IMR-90 (cell line): ENCODE results near the gene TMEM190. TPM values are rescaled to one million over a fixed set of nuclear protein-coding genes. Genes with fewer than 3 reads are reported as not detected.

Experiments used
- ATAC-seq: fragments of 200-7000 bp; cut with Tn5 transposase; 2 replicates; pipeline ENCODE4 v1.9.1; 2020; ENCODE audit warnings: low read depth, mild to moderate bottlenecking, moderate library complexity
- BruUV-seq: library from RNA; stranded (reverse); fragments of 400-500 nt; replicated peaks from 2 replicates; lab custom pipeline; 2021; lab: Mats Ljungman, UMichigan
- CTCF ChIA-PET: fragments of 300-600 bp; formaldehyde crosslinking; extraction: SDS; loops from one replicate; lab custom pipeline; 2021; ENCODE audit warnings: antibody characterized with exemption; lab: Yijun Ruan, JAX
- POLR2A ChIA-PET: fragments of 300-600 bp; sonication (Branson Sonifier 250); formaldehyde crosslinking; loops from one replicate; lab custom pipeline; 2022; ENCODE audit warnings: antibody characterized with exemption; ENCODE audit not compliant: unreplicated experiment; lab: Charles Lee
- DNase-seq: peaks from one replicate; pipeline ENCODE4 v3.0.0; 2013
- H2AFZ ChIP-seq: replicated peaks from 2 replicates; pipeline ENCODE3; 2013; ENCODE audit warnings: low read length, mild to moderate bottlenecking; ENCODE audit not compliant: poor library complexity
- H2AK5ac ChIP-seq: 2 replicates; pipeline ENCODE4 v1.6.1; 2013; ENCODE audit warnings: low read depth, low read length, inconsistent platforms
- H2AK9ac ChIP-seq: replicated peaks from 2 replicates; pipeline ENCODE3; 2013; ENCODE audit warnings: mild to moderate bottlenecking, low read depth, low read length, moderate library complexity; ENCODE audit not compliant: poor library complexity
- H2BK120ac ChIP-seq: 2 replicates; pipeline ENCODE4 v1.6.1; 2013; ENCODE audit warnings: low read depth, low read length, inconsistent platforms
- H2BK15ac ChIP-seq: 3 replicates; pipeline ENCODE4 v1.6.1; 2013; ENCODE audit warnings: low read depth, low read length, inconsistent platforms
- H2BK20ac ChIP-seq: 2 replicates; pipeline ENCODE4 v1.6.1; 2013; ENCODE audit warnings: low read depth, mild to moderate bottlenecking, inconsistent platforms, low read length, moderate library complexity
- H2BK5ac ChIP-seq: 2 replicates; pipeline ENCODE4 v1.6.1; 2013; ENCODE audit warnings: mild to moderate bottlenecking, low read depth, low read length, inconsistent platforms; ENCODE audit not compliant: poor library complexity, severe bottlenecking
- H3K14ac ChIP-seq: replicated peaks from 2 replicates; pipeline ENCODE4 v1.6.1; 2013; ENCODE audit warnings: low read depth, low read length, inconsistent platforms
- H3K18ac ChIP-seq: 2 replicates; pipeline ENCODE4 v1.6.1; 2013; ENCODE audit warnings: low read depth, low read length, control low read depth
- H3K23ac ChIP-seq: 2 replicates; pipeline ENCODE4 v1.6.1; 2013; ENCODE audit warnings: low read depth, low read length, inconsistent platforms
- H3K27ac ChIP-seq: 2 replicates; pipeline ENCODE4 v1.5.1; 2013; ENCODE audit warnings: mild to moderate bottlenecking, control low read depth, low read length; ENCODE audit not compliant: insufficient read depth
- H3K27me3 ChIP-seq: 2 replicates; pipeline ENCODE4 v1.6.1; 2013; ENCODE audit warnings: low read length; ENCODE audit not compliant: control insufficient read depth, insufficient read depth
- H3K36me3 ChIP-seq: 2 replicates; pipeline ENCODE4 v1.6.1; 2013; ENCODE audit warnings: low read length, mixed read lengths; ENCODE audit not compliant: control insufficient read depth, insufficient read depth
- H3K4ac ChIP-seq: 2 replicates; pipeline ENCODE4 v1.6.1; 2013; ENCODE audit warnings: low read depth, low read length, inconsistent platforms
- H3K4me1 ChIP-seq: 2 replicates; pipeline ENCODE4 v1.6.1; 2013; ENCODE audit warnings: low read length, mixed read lengths; ENCODE audit not compliant: control insufficient read depth, insufficient read depth
- H3K4me2 ChIP-seq: 2 replicates; pipeline ENCODE4 v1.6.1; 2013; ENCODE audit warnings: low read depth, mild to moderate bottlenecking, control low read depth, low read length, moderate library complexity
- H3K4me3 ChIP-seq: 2 replicates; pipeline ENCODE4 v1.5.1; 2013; ENCODE audit warnings: low read depth, mild to moderate bottlenecking, control low read depth, low read length, moderate library complexity; ENCODE audit not compliant: insufficient read depth
- H3K56ac ChIP-seq: 2 replicates; pipeline ENCODE4 v1.6.1; 2013; ENCODE audit warnings: low read length, inconsistent platforms; ENCODE audit not compliant: insufficient read depth; ENCODE audit errors: extremely low read depth
- H3K79me1 ChIP-seq, 2 experiments: 2 replicates each; pipeline ENCODE4 v1.6.1; 2013; ENCODE audit warnings: low read length in 2 of 2, inconsistent platforms in 1 of 2, low read depth in 1 of 2
- H3K9ac ChIP-seq: 2 replicates; pipeline ENCODE4 v1.6.1; 2013; ENCODE audit warnings: low read depth, low read length, control low read depth
- H3K9me1 ChIP-seq: 2 replicates; pipeline ENCODE4 v1.6.1; 2013; ENCODE audit warnings: low read length, inconsistent platforms; ENCODE audit not compliant: insufficient read depth
- H3K9me3 ChIP-seq: 2 replicates; pipeline ENCODE4 v1.6.1; 2013; ENCODE audit warnings: low read length; ENCODE audit not compliant: control insufficient read depth, insufficient read depth
- H4K20me1 ChIP-seq: 2 replicates; pipeline ENCODE4 v1.6.1; 2013; ENCODE audit warnings: low read length, inconsistent platforms; ENCODE audit not compliant: insufficient read depth
- H4K5ac ChIP-seq: 2 replicates; pipeline ENCODE4 v1.6.1; 2013; ENCODE audit warnings: mild to moderate bottlenecking, low read depth, low read length, control low read depth
- H4K8ac ChIP-seq, 2 experiments: 2 replicates each; pipeline ENCODE4 v1.6.1; 2013; ENCODE audit warnings: low read depth in 2 of 2, low read length in 2 of 2, control low read depth in 1 of 2, inconsistent platforms in 1 of 2
- H4K91ac ChIP-seq: 2 replicates; pipeline ENCODE4 v1.6.1; 2013; ENCODE audit warnings: low read depth, low read length, inconsistent platforms; ENCODE audit not compliant: insufficient read depth
- BHLHE40 ChIP-seq: fragments of 150-350 bp; IDR thresholded peaks from 2 replicates; pipeline ENCODE4 v1.6.1; 2016; ENCODE audit warnings: mild to moderate bottlenecking, low read depth, low read length
- CEBPB ChIP-seq: IDR thresholded peaks from 2 replicates; pipeline ENCODE4 v1.6.1; 2012; ENCODE audit warnings: low read depth, low read length, improper control_type of control experiment
- CHD1 ChIP-seq: IDR thresholded peaks from 2 replicates; pipeline ENCODE4 v1.6.1; 2012; ENCODE audit warnings: low read depth, low read length, improper control_type of control experiment
- FOS ChIP-seq: fragments of 150-350 bp; IDR thresholded peaks from 2 replicates; pipeline ENCODE4 v1.6.1; 2016; ENCODE audit warnings: low read depth, low read length
- MAFK ChIP-seq: IDR thresholded peaks from 2 replicates; pipeline ENCODE4 v1.6.1; 2012; ENCODE audit warnings: low read depth, low read length, improper control_type of control experiment
- MAZ ChIP-seq: IDR thresholded peaks from 2 replicates; pipeline ENCODE4 v1.6.1; 2012; ENCODE audit warnings: low read depth, mild to moderate bottlenecking, low read length, improper control_type of control experiment, moderate library complexity, borderline replicate concordance
- MXI1 ChIP-seq: IDR thresholded peaks from 2 replicates; pipeline ENCODE4 v1.6.1; 2012; ENCODE audit warnings: low read depth, mild to moderate bottlenecking, low read length, moderate library complexity, borderline replicate concordance
- NFE2L2 ChIP-seq: fragments of 150-350 bp; IDR thresholded peaks from 2 replicates; pipeline ENCODE4 v1.6.1; 2016; ENCODE audit warnings: low read depth, mild to moderate bottlenecking, low read length
- POLR2A ChIP-seq: IDR thresholded peaks from 2 replicates; pipeline ENCODE4 v1.6.1; 2012; ENCODE audit warnings: mild to moderate bottlenecking, low read depth, low read length
- RAD21 ChIP-seq: IDR thresholded peaks from 2 replicates; pipeline ENCODE4 v1.6.1; 2012; ENCODE audit warnings: low read length, improper control_type of control experiment
- RCOR1 ChIP-seq: IDR thresholded peaks from 2 replicates; pipeline ENCODE4 v1.6.1; 2012; ENCODE audit warnings: mild to moderate bottlenecking, low read length, improper control_type of control experiment; ENCODE audit not compliant: insufficient replicate concordance
- RFX5 ChIP-seq: IDR thresholded peaks from 2 replicates; pipeline ENCODE4 v1.8.0; 2012; ENCODE audit warnings: low read depth, mild to moderate bottlenecking, low read length, moderate library complexity
- SMC3 ChIP-seq: fragments of 150-350 bp; IDR thresholded peaks from 2 replicates; pipeline ENCODE4 v1.6.1; 2016; ENCODE audit warnings: low read depth, mild to moderate bottlenecking, antibody characterized with exemption, low read length, moderate library complexity
- WGBS, 2 experiments: methylation state at CpG; one replicate each; pipeline versions ENCODE4 v1.1.5 to v1.1.7; 2013; ENCODE audit warnings: missing lambda C conversion rate in 2 of 2; ENCODE audit not compliant: insufficient read length in 1 of 2; ENCODE audit errors: extremely low coverage in 2 of 2; 5-methylcytosine and 5-hydroxymethylcytosine counted together
- dilution Hi-C: fragments of 300-500 bp; cut with HindIII; formaldehyde crosslinking; loops from one replicate; pipeline ENCODE4 v1.14.3; 2018; ENCODE audit warnings: low sequenced_read_pairs; ENCODE audit not compliant: unreplicated experiment
- in situ Hi-C: fragments of 300-500 bp; cut with MboI; formaldehyde crosslinking; loops from 3 replicates; pipeline ENCODE4 v1.14.3; 2019; ENCODE audit warnings: low sequenced_read_pairs, inconsistent platforms, mixed read lengths
- intact Hi-C: fragments of 100-400 bp; cut with micrococcal nuclease; formaldehyde crosslinking; loops from 2 replicates; pipeline ENCODE4 v1.10.0; 2022
- polyA plus RNA-seq, 3 experiments: library from polyadenylated mRNA; depleted of rRNA; stranded (reverse); fragments of >200 nt; gene quantifications; 2 replicates each; pipeline ENCODE4 v1.2.3, GENCODE V29; 2012; ENCODE audit warnings: low replicate concordance in 1 of 3
- total RNA-seq: library from RNA; depleted of rRNA; stranded (reverse); fragments of >200 nt; gene quantifications from 2 replicates; pipeline ENCODE4 v1.2.3, GENCODE V29; 2012
- TF ChIP-seq, protein P1 (sequence below): fragments of 150-350 bp; IDR thresholded peaks from 2 replicates; pipeline ENCODE4 v1.6.1; 2017; ENCODE audit warnings: mild to moderate bottlenecking, antibody characterized with exemption, low read length, low read depth
- TF ChIP-seq, protein P2 (sequence below): fragments of 150-350 bp; IDR thresholded peaks from 2 replicates; pipeline ENCODE4 v1.6.1; 2016; ENCODE audit warnings: low read depth, mild to moderate bottlenecking, low read length, moderate library complexity, borderline replicate concordance
- TF ChIP-seq, protein P3 (sequence below): conservative IDR thresholded peaks from 2 replicates; pipeline ENCODE4 v1.5.1; 2012; ENCODE audit warnings: mild to moderate bottlenecking, low read depth, low read length, improper control_type of control experiment

The TMEM190 gene
- total and polyA plus RNA-seq, 2 of the 4 experiments (the other 2 are of a cell fraction), result 1.6 TPM; not detected in 1

DNA sequence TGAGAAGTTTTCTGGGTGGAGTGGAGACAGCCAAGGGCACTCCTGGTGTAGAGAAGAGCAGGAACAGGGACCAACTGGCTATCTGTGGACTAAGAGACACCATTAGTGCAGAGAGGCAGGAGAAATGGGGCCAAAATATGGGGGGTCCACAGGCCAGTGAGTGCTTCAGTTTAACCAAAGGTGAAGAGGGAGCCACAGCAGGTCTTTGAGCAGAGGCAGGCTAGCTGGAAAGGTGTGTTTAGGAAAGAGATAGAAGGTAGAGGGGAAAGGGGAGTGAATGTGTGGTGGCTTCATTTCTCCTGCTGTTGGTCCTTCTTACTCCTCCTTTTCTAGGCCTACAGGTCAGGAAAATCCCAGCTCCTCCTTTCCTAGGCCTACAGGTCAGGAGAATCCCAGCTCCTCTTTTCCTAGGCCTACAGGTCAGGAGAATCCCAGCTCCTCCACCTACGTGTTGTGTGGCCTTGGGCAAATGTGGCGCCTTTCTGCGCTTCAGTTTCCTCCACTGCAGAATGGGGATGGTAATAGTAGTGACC is 6.0 kb downstream of the TMEM190 start:
- peaks cover 18% of the 10 kb centered on the region for H3K4me1 ChIP-seq
- ChIA-PET POLR2A (interaction anchor here (0.6 kb wide), 1 partner anchor 85 kb away, joined by 11 read pairs; no protein-coding TSS in a partner anchor), CTCF (no interaction called here)
- no peak overlapping the region for H2AK9ac ChIP-seq
- H2BK15ac ChIP-seq, result no peak overlapping the region
- no peak overlapping the region for H2AFZ ChIP-seq
- H2BK20ac ChIP-seq, result no peak overlapping the region
- H2BK5ac ChIP-seq, result no peak overlapping the region
- H3K9ac ChIP-seq, result no peak overlapping the region
- H3K4me3 ChIP-seq, result no peak overlapping the region
- no peak overlapping the region for H3K4me2 ChIP-seq
- H3K18ac ChIP-seq, result no peak overlapping the region
- TF ChIP-seq, protein P1, sequence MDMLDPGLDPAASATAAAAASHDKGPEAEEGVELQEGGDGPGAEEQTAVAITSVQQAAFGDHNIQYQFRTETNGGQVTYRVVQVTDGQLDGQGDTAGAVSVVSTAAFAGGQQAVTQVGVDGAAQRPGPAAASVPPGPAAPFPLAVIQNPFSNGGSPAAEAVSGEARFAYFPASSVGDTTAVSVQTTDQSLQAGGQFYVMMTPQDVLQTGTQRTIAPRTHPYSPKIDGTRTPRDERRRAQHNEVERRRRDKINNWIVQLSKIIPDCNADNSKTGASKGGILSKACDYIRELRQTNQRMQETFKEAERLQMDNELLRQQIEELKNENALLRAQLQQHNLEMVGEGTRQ, result no peak
- TF ChIP-seq RCOR1 (no peak), NFE2L2 (no peak), POLR2A (no peak), BHLHE40 (no peak), RFX5 (no peak), SMC3 (no peak), MAFK (no peak), FOS (no peak), CHD1 (no peak), RAD21 (no peak), MAZ (no peak), CEBPB (no peak), MXI1 (no peak)
- TF ChIP-seq, protein P2, sequence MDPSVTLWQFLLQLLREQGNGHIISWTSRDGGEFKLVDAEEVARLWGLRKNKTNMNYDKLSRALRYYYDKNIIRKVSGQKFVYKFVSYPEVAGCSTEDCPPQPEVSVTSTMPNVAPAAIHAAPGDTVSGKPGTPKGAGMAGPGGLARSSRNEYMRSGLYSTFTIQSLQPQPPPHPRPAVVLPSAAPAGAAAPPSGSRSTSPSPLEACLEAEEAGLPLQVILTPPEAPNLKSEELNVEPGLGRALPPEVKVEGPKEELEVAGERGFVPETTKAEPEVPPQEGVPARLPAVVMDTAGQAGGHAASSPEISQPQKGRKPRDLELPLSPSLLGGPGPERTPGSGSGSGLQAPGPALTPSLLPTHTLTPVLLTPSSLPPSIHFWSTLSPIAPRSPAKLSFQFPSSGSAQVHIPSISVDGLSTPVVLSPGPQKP, result no peak
- TF ChIP-seq, protein P3, sequence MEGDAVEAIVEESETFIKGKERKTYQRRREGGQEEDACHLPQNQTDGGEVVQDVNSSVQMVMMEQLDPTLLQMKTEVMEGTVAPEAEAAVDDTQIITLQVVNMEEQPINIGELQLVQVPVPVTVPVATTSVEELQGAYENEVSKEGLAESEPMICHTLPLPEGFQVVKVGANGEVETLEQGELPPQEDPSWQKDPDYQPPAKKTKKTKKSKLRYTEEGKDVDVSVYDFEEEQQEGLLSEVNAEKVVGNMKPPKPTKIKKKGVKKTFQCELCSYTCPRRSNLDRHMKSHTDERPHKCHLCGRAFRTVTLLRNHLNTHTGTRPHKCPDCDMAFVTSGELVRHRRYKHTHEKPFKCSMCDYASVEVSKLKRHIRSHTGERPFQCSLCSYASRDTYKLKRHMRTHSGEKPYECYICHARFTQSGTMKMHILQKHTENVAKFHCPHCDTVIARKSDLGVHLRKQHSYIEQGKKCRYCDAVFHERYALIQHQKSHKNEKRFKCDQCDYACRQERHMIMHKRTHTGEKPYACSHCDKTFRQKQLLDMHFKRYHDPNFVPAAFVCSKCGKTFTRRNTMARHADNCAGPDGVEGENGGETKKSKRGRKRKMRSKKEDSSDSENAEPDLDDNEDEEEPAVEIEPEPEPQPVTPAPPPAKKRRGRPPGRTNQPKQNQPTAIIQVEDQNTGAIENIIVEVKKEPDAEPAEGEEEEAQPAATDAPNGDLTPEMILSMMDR, result no peak
- no peak overlapping the region for H2BK120ac ChIP-seq
- no peak overlapping the region for H3K14ac ChIP-seq
- no peak overlapping the region for H3K4ac ChIP-seq
- no peak overlapping the region for H4K5ac ChIP-seq
- H3K9me3 ChIP-seq, result no peaks in the 10 kb centered on the region
- no peak overlapping the region for H3K56ac ChIP-seq
- H3K36me3 ChIP-seq, result peaks cover 12% of the 10 kb centered on the region
- H3K27ac ChIP-seq, result no peak overlapping the region
- H3K9me1 ChIP-seq, result 0 out of 2 replicates have a peak, but pooled peaks cover 4% of the 10 kb centered on the region
- H3K23ac ChIP-seq, result no peak overlapping the region; the same call in 1 of the 2 replicates
- ATAC-seq, result no peak
- in situ Hi-C loops, result loop anchor here (10.0 kb wide), 1 partner anchor 88 kb away; no protein-coding TSS in a partner anchor
- WGBS, 2 experiments, result no CpG with 5 or more reads among the region's 3 CpGs
- BruUV-seq, result no TSS peak
- peak overlapping the region; percentile 7; the same call in 1 of the 2 replicates for H2AK5ac ChIP-seq
- peaks cover 19% of the 10 kb centered on the region for H4K20me1 ChIP-seq
- H4K8ac ChIP-seq, result peak overlapping the region in 1 of 2 experiments; percentile 79; a peak in 1 of 4 replicates
- no peaks in the 10 kb centered on the region for H3K27me3 ChIP-seq
- peaks cover 14 to 22% of the 10 kb centered on the region in 2 experiments; a peak in 3 of 4 replicates for H3K79me1 ChIP-seq
- no peak for DNase-seq
- dilution Hi-C loops, result no loop called here
- intact Hi-C loops, result no loop called here
- H4K91ac ChIP-seq, result no peak overlapping the region
